ENCODE results near the gene DNAJC5. TPM values are rescaled to one million over a fixed set of nuclear protein-coding genes. Genes with fewer than 3 reads are reported as not detected.
A peak's percentile ranks its signal among the peaks of the same experiment; 100 is the strongest.
"Not testable (repeated sequence)": the region's sequence is repeated elsewhere in the genome, so short reads cannot be mapped to it uniquely, and the experiment has no call there.

Gene DNAJC5
- total RNA-seq, 2 experiments from 2014 or later = 30.1 to 34.3 TPM

DNA sequence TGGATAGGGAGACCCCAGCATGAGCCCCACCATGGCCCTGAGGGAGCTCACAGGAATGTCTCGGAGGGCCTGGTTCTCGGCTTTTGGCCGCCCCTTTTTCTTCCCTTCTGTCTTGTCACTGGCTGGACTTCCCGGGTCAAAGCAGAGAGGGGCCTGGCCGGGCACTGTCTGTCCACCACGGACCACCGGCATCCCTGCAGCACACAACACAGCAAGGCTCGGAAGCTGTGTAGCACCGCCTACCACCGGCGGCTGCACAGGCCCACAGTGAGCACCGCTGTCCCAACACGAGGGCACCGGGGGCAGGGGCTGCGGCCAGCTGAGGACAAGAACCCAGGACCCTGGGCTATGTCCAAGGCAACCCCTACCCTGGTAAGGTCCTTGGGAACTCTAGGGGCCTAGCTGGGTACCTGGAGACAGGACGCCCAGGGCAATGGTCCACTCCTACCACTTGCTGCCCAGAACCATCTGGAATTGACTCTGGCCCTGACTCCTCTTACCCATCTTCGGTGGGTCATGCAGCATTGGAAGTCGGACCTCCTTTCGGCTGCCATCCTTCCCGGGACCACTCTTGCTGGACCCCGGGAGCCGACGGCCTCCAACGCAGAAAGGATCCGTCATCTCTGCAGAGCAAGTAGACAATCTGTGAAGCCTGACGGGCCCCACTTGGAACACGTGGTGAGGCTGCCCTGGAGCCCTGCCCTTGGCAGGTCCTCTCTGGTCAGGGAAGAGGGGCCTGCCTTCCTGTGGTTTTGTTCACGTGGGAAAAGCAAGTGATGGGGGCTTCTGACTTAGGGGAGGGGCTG, 72.6 kb downstream of the DNAJC5 start:
- intact Hi-C loops (cut with DNase I, micrococcal nuclease) = loop anchor here in 1 of 2 experiments (1.0 kb wide), 1 partner anchor 10 kb away; no protein-coding TSS in a partner anchor
- H3K9me3 Mint-ChIP-seq (ENCODE audit: low read depth) = no peaks in the 10 kb centered on the region
- POLR2A ChIA-PET = interaction anchor here (0.6 to 1.1 kb wide), 2 partner anchors 13 to 30 kb away, joined by 3 to 7 read pairs; no protein-coding TSS in a partner anchor
- H3K27ac Mint-ChIP-seq = no peak overlapping the region
- H3K4me1 Mint-ChIP-seq = peaks cover 12% of the 10 kb centered on the region
- CTCF ChIA-PET = interaction anchor here (0.6 to 1.0 kb wide), 3 partner anchors 12 to 36 kb away, joined by 3 read pairs; partner anchors contain the start of gene SAMD10
- H3K4me3 Mint-ChIP-seq = no peak overlapping the region
- ATAC-seq = no peak
- peaks cover 5% of the 10 kb centered on the region for H3K36me3 Mint-ChIP-seq (ENCODE audit: low read depth)
- H3K27me3 Mint-ChIP-seq = no peaks in the 10 kb centered on the region
- DNase-seq = peak; percentile 4

GRCh38 chr20:63968136-63968927, 73.4 kb downstream of the DNAJC5 start:
- Mint-ChIP-seq H3K9me3 (ENCODE audit: low read depth) (no peaks in the 10 kb centered on the region), H3K27me3 (no peaks in the 10 kb centered on the region), H3K4me3 (peak overlapping the region; percentile 77), H3K36me3 (ENCODE audit: low read depth) (peaks cover 5% of the 10 kb centered on the region), H3K4me1 (peaks cover 14% of the 10 kb centered on the region), H3K27ac (peak overlapping the region; percentile 83)
- ChIA-PET POLR2A (interaction anchor here (0.6 to 1.1 kb wide), 2 partner anchors 12 to 31 kb away, joined by 3 to 7 read pairs; no protein-coding TSS in a partner anchor), CTCF (interaction anchor here (0.6 to 0.8 kb wide), 3 partner anchors 12 to 45 kb away, joined by 3 to 6 read pairs (median 3); no protein-coding TSS in a partner anchor)
- DNase-seq = peak; percentile 25
- peak; percentile 16 for ATAC-seq
- intact Hi-C loops (cut with DNase I, micrococcal nuclease) = loop anchor here in 1 of 2 experiments (1.0 kb wide), 1 partner anchor 11 kb away; no protein-coding TSS in a partner anchor

GRCh38 chr20:63968928-63969760, 74.2 kb downstream of the DNAJC5 start:
- ChIA-PET POLR2A (interaction anchor here (1.1 kb wide), 1 partner anchor 11 kb away, joined by 3 read pairs; no protein-coding TSS in a partner anchor), CTCF (interaction anchor here (0.6 kb wide), 1 partner anchor 46 kb away, joined by 6 read pairs; no protein-coding TSS in a partner anchor)
- H3K36me3 Mint-ChIP-seq (ENCODE audit: low read depth) = peaks cover 10% of the 10 kb centered on the region
- H3K4me3 Mint-ChIP-seq = peak overlapping the region; percentile 77
- intact Hi-C loops (cut with DNase I, micrococcal nuclease) = loop anchor here in 1 of 2 experiments (1.0 kb wide), 1 partner anchor 12 kb away; no protein-coding TSS in a partner anchor
- peak overlapping the region; percentile 83 for H3K27ac Mint-ChIP-seq
- ATAC-seq (peak; percentile 10), DNase-seq (peak; percentile 58)
- H3K27me3 Mint-ChIP-seq = no peaks in the 10 kb centered on the region
- no peaks in the 10 kb centered on the region for H3K9me3 Mint-ChIP-seq (ENCODE audit: low read depth)
- peaks cover 18% of the 10 kb centered on the region for H3K4me1 Mint-ChIP-seq

GRCh38 chr20:63969838-63970713, 75.2 kb downstream of the DNAJC5 start, which contains the start of gene ZNF512B:
ZNF512B (minus strand) TSS chr20:63969930; CDS start chr20:63967950, 1,980 bp downstream.
- no peaks in the 10 kb centered on the region for H3K9me3 Mint-ChIP-seq (ENCODE audit: low read depth)
- peak within 1 kb of the TSS; percentile 77 for H3K4me3 Mint-ChIP-seq
- CTCF ChIA-PET = no interaction called here
- intact Hi-C loops (cut with DNase I, micrococcal nuclease) = loop anchor here (5.0 to 10.0 kb wide), 4 partner anchors 73 to 755 kb away; partner anchors contain the start of genes DNAJC5 (in 1 of the 2), LIME1 (in 1 of the 2), SLC2A4RG (in 1 of the 2) and YTHDF1 (in 1 of the 2)
- H3K27ac Mint-ChIP-seq = peak within 1 kb of the TSS; percentile 83
- no peaks in the 10 kb centered on the region for H3K27me3 Mint-ChIP-seq
- peaks cover 22% of the 10 kb centered on the region for H3K4me1 Mint-ChIP-seq
- peaks cover 14% of the 10 kb centered on the region for H3K36me3 Mint-ChIP-seq (ENCODE audit: low read depth)
- ATAC-seq (peak; percentile 54), DNase-seq (peak; percentile 78)
- POLR2A ChIA-PET = no interaction called here

- peaks cover 14% of the 10 kb centered on the region for H3K36me3 Mint-ChIP-seq (ENCODE audit: low read depth)
- peak overlapping the region; percentile 58 for H3K4me3 Mint-ChIP-seq
- ATAC-seq (no peak), DNase-seq (no peak)
- H3K4me1 Mint-ChIP-seq = peaks cover 22% of the 10 kb centered on the region
- intact Hi-C loops (cut with DNase I, micrococcal nuclease) = loop anchor here (5.0 to 10.0 kb wide), 4 partner anchors 74 to 756 kb away; partner anchors contain the start of genes DNAJC5 (in 1 of the 2), LIME1 (in 1 of the 2), SLC2A4RG (in 1 of the 2) and YTHDF1 (in 1 of the 2)
- CTCF ChIA-PET = no interaction called here
- POLR2A ChIA-PET = no interaction called here
- H3K27me3 Mint-ChIP-seq = no peaks in the 10 kb centered on the region
- no peak overlapping the region for H3K27ac Mint-ChIP-seq
- H3K9me3 Mint-ChIP-seq (ENCODE audit: low read depth) = no peaks in the 10 kb centered on the region
Measured at GRCh38 chr20:63970714-63971431, 75.9 kb downstream of the DNAJC5 start.

DNA sequence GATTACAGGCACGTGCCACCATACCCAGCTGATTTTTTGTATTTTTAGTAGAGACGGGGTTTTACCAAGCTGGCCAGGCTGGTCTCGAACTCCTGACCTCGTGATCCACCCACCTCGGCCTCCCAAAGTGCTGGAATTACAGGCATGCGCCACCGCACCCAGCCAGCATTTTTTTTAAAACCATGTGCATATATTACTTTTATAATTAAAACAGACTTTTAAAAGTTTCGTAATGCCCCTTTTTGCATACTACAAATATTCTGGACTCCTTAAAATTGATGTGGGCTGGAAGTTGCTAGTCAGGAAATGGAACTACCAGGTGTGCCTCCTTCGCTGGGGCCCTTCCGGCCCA, 77.0 kb downstream of the DNAJC5 start:
- POLR2A ChIA-PET; H3K4me3 Mint-ChIP-seq; H3K27ac Mint-ChIP-seq; H3K27me3 Mint-ChIP-seq; H3K9me3 Mint-ChIP-seq (ENCODE audit: low read depth); ATAC-seq; DNase-seq: not testable (repeated sequence)
- peaks cover 18% of the 10 kb centered on the region for H3K36me3 Mint-ChIP-seq (ENCODE audit: low read depth)
- peaks cover 32% of the 10 kb centered on the region for H3K4me1 Mint-ChIP-seq
- CTCF ChIA-PET = interaction anchor here (0.6 to 1.0 kb wide), 2 partner anchors 18 to 65 kb away, joined by 3 read pairs; no protein-coding TSS in a partner anchor
- intact Hi-C loops (cut with DNase I, micrococcal nuclease) = loop anchor here (5.0 to 10.0 kb wide), 4 partner anchors 75 to 757 kb away; partner anchors contain the start of genes DNAJC5 (in 1 of the 2), LIME1 (in 1 of the 2), SLC2A4RG (in 1 of the 2) and YTHDF1 (in 1 of the 2)

DNA sequence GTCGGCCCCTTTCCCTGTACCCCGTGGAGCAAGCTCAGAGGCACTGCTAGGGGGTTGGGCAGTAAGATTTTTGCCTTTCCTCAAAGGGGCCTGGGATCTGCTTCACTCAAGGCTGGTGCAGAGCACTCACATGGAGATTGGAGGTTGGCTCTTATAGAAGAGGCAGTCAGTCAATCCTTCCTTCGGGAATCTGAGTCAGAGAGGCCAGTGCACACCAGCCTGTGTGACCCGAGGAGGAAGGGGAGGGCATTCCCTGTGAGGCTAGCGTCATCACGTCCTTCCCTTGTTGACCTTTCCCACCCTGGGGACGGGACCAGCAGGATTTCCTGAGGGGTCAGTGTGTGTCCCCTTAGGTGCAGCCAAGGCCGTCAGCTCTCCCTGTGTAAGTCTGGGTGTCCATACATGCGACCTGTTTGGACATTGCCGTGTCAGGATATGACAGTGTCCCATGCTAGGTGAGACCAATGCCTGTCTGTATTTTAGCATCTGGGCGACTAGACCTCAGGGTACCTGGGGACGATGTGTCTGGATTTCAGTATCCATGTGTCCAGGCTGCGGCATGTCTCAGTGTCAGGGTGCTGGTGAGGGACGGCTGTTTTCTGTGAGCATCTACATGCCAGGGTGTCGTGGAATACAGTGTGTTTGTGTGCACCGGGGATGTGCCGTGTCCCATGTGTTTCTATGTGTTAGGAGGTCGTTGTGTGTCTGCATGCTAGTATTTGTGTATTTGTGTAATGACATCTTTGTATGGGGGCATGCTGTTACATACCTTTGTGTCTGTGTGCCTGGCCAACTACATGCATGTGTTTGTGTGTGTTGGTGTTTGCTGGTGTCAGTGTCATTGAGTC, 77.6 kb downstream of the DNAJC5 start:
- ATAC-seq (no peak), DNase-seq (peak; percentile 8)
- Mint-ChIP-seq H3K27me3 (no peaks in the 10 kb centered on the region), H3K36me3 (ENCODE audit: low read depth) (peaks cover 23% of the 10 kb centered on the region), H3K9me3 (ENCODE audit: low read depth) (no peaks in the 10 kb centered on the region), H3K4me1 (peaks cover 38% of the 10 kb centered on the region), H3K27ac (no peak overlapping the region), H3K4me3 (no peak overlapping the region)
- CTCF ChIA-PET = interaction anchor here (0.6 to 1.8 kb wide), 5 partner anchors 18 to 436 kb away, joined by 3 to 10 read pairs (median 3); partner anchors contain the start of genes PTK6 and TPD52L2
- intact Hi-C loops (cut with DNase I, micrococcal nuclease) = loop anchor here (5.0 to 10.0 kb wide), 4 partner anchors 75 to 758 kb away; partner anchors contain the start of genes DNAJC5 (in 1 of the 2), LIME1 (in 1 of the 2), SLC2A4RG (in 1 of the 2) and YTHDF1 (in 1 of the 2)
- POLR2A ChIA-PET = no interaction called here

- peaks cover 43% of the 10 kb centered on the region for H3K4me1 Mint-ChIP-seq
- ChIA-PET CTCF (interaction anchor here (0.6 to 1.8 kb wide), 8 partner anchors 16 to 436 kb away, joined by 3 to 10 read pairs (median 6); partner anchors contain the start of genes PTK6, TPD52L2 and UCKL1), POLR2A (no interaction called here)
- DNase-seq (peak; percentile 6), ATAC-seq (no peak)
- H3K4me3 Mint-ChIP-seq = no peak overlapping the region
- H3K9me3 Mint-ChIP-seq (ENCODE audit: low read depth) = no peaks in the 10 kb centered on the region
- no peaks in the 10 kb centered on the region for H3K27me3 Mint-ChIP-seq
- no peak overlapping the region for H3K27ac Mint-ChIP-seq
- peaks cover 24% of the 10 kb centered on the region for H3K36me3 Mint-ChIP-seq (ENCODE audit: low read depth)
- intact Hi-C loops (cut with DNase I, micrococcal nuclease) = loop anchor here (5.0 to 10.0 kb wide), 4 partner anchors 76 to 758 kb away; partner anchors contain the start of genes DNAJC5 (in 1 of the 2), LIME1 (in 1 of the 2), SLC2A4RG (in 1 of the 2) and YTHDF1 (in 1 of the 2)
Measured at GRCh38 chr20:63973160-63973479, 78.2 kb downstream of the DNAJC5 start.

Measured in activated CD4-positive, alpha-beta T cell treated with anti-CD3 and anti-CD28 coated beads for 36 hours (primary cell).